Keratinocyte (primary cell): ENCODE results near the gene MACIR. TPM values are rescaled to one million over a fixed set of nuclear protein-coding genes. Genes with fewer than 3 reads are reported as not detected.

Experiments
- DNase-seq: peaks from one replicate; pipeline ENCODE4 v3.0.0-alpha.2; 2011; ENCODE audit warnings: low read depth, missing footprints, low spot score
- FAIRE-seq: peaks from 2 replicates; lab custom pipeline; 2011; peaks lifted over from hg19 to GRCh38; lab: Jason Lieb, UNC
- H2AFZ ChIP-seq: 2 replicates; pipeline ENCODE4 v1.6.0; 2012; ENCODE audit warnings: low read length, control low read depth, inconsistent platforms; ENCODE audit not compliant: control insufficient read depth
- H3K27ac ChIP-seq: 2 replicates; pipeline ENCODE4 v1.5.1; 2011; ENCODE audit warnings: low read length; ENCODE audit not compliant: control insufficient read depth, insufficient read depth
- H3K27me3 ChIP-seq: 3 replicates; pipeline ENCODE4 v1.6.0; 2011; ENCODE audit warnings: low read length; ENCODE audit not compliant: control insufficient read depth, insufficient read depth; ENCODE audit errors: extremely low read depth
- H3K36me3 ChIP-seq, 2 experiments: 2 replicates in 1 of 2; 3 replicates in 1 of 2; pipeline ENCODE4 v1.5.1; 2011; ENCODE audit warnings: low read length in 2 of 2, mild to moderate bottlenecking in 1 of 2; ENCODE audit not compliant: control insufficient read depth in 2 of 2, insufficient read depth in 2 of 2; ENCODE audit errors: extremely low read depth in 1 of 2
- H3K4me1 ChIP-seq: 3 replicates; pipeline ENCODE4 v1.5.1; 2011; ENCODE audit warnings: low read length; ENCODE audit not compliant: control insufficient read depth, insufficient read depth; ENCODE audit errors: extremely low read depth
- H3K4me2 ChIP-seq: 3 replicates; pipeline ENCODE4 v1.6.0; 2011; ENCODE audit warnings: low read depth, low read length; ENCODE audit not compliant: control insufficient read depth, insufficient read depth; ENCODE audit errors: extremely low read depth
- H3K4me3 ChIP-seq, 3 experiments: fragments of 200-600 bp in 1 of 3; sonication (generic) in 1 of 3; 2 replicates in 2 of 3; 3 replicates in 1 of 3; pipeline ENCODE4 v1.5.1; 2011 to 2016; ENCODE audit warnings: low read length in 3 of 3, mild to moderate bottlenecking in 3 of 3, control low read depth in 2 of 3, inconsistent platforms in 1 of 3, low read depth in 1 of 3, mixed read lengths in 1 of 3, mixed run types in 1 of 3, moderate library complexity in 1 of 3; ENCODE audit not compliant: control insufficient read depth in 2 of 3, insufficient read depth in 2 of 3; ENCODE audit errors: extremely low read depth in 1 of 3
- H3K79me2 ChIP-seq: 2 replicates; pipeline ENCODE4 v1.6.0; 2012; ENCODE audit warnings: low read length; ENCODE audit not compliant: control insufficient read depth, insufficient read depth
- H3K9ac ChIP-seq: 3 replicates; pipeline ENCODE4 v1.6.0; 2011; ENCODE audit warnings: low read length; ENCODE audit not compliant: control insufficient read depth, insufficient read depth; ENCODE audit errors: extremely low read depth
- H3K9me1 ChIP-seq: 3 replicates; pipeline ENCODE4 v1.6.0; 2011; ENCODE audit warnings: low read length; ENCODE audit not compliant: control insufficient read depth, insufficient read depth; ENCODE audit errors: extremely low read depth
- H3K9me3 ChIP-seq: 2 replicates; pipeline ENCODE4 v1.5.1; 2012; ENCODE audit warnings: low read depth, low read length; ENCODE audit not compliant: control insufficient read depth
- H4K20me1 ChIP-seq: 3 replicates; pipeline ENCODE4 v1.6.0; 2011; ENCODE audit warnings: low read length; ENCODE audit not compliant: control insufficient read depth, insufficient read depth; ENCODE audit errors: extremely low read depth
- CTCF ChIP-seq, 3 experiments: IDR thresholded peaks in 1 of 3; conservative IDR thresholded peaks in 1 of 3; optimal IDR thresholded peaks in 1 of 3; 2 replicates in 2 of 3; 3 replicates in 1 of 3; pipeline versions ENCODE3 to v1.5.1; 2011; ENCODE audit warnings: low read length in 3 of 3, mild to moderate bottlenecking in 3 of 3, moderate library complexity in 2 of 3, control low read depth in 1 of 3, inconsistent platforms in 1 of 3; ENCODE audit not compliant: insufficient read depth in 2 of 3; ENCODE audit errors: extremely low read depth in 1 of 3
- EZH2 ChIP-seq: IDR thresholded peaks from one replicate; pipeline ENCODE4 v1.6.1; 2012; ENCODE audit warnings: inconsistent platforms, mild to moderate bottlenecking, low read length, moderate library complexity
- dilution Hi-C: fragments of 300-500 bp; cut with MboI; formaldehyde crosslinking; loops from one replicate; pipeline ENCODE4 v1.7.0; 2020; ENCODE audit warnings: low sequenced_read_pairs; ENCODE audit not compliant: extremely low pct_ligation_motif_present
- polyA plus RNA-seq, 5 experiments: library from polyadenylated mRNA; depleted of rRNA in 3 of 5; stranded (reverse) in 3 of 5; stranded (forward) in 1 of 5; unstranded in 1 of 5; fragments of >200 nt; gene quantifications; 1 replicate in 1 of 5; 2 replicates in 3 of 5; 3 replicates in 1 of 5; pipeline versions ENCODE4 v1.2.1 to v1.2.3, GENCODE V29; 2011 to 2012; ENCODE audit warnings: missing spikeins in 2 of 5, low read depth in 1 of 5, low replicate concordance in 1 of 5

MACIR gene
- polyA plus RNA-seq, 1 donor (not counting 4 experiments of a cell fraction or from before 2014, with no cell fraction given) = 9.5 TPM

DNA sequence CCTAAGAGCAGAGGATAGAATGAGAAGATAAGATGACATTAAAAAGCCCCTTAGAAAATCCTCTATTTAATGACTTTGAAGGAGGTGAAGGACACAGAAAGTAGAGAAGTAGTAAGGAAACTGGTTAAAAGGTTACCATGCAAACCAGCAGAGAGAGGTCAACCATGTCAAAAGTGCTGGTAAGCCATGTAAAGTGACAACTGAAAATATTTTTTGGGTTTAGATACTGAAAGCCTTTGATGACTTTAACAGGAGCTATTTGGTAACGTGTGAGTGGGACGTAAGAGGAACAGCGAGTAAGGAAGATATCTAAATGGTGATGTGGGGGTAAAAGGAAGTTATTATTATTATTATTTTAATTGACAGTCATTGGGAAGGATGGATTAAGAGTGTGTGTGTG is 56.9 kb downstream of the MACIR start:
- Histone ChIP-seq H3K9me1 (no peaks in the 10 kb centered on the region), H3K36me3 (no peaks in the 10 kb centered on the region), H3K4me2 (no peak overlapping the region), H3K79me2 (no peaks in the 10 kb centered on the region), H3K9ac (no peak overlapping the region), H3K4me3 (no peak overlapping the region), H3K27me3 (no peaks in the 10 kb centered on the region), H3K4me1 (no peaks in the 10 kb centered on the region), H4K20me1 (no peaks in the 10 kb centered on the region), H2AFZ (no peak overlapping the region), H3K9me3 (no peaks in the 10 kb centered on the region), H3K27ac (no peak overlapping the region)
- TF ChIP-seq EZH2 (no peak), CTCF (optimal IDR thresholded peaks at IDR 0.05 in 1 of 3, IDR thresholded peaks at IDR 0.05 in 1 of 3, conservative IDR thresholded peaks at IDR 0.05 in 1 of 3; ENCODE audit: extremely low read depth in 1 of 3, insufficient read depth in 2 of 3, low read length in 3 of 3) (no peak)
- DNase-seq (no peak), FAIRE-seq (no peak)
- dilution Hi-C loops = no loop called here

GRCh38 chr5:103327451-103327850 is 68.9 kb downstream of the MACIR start:
- H3K9me3 ChIP-seq = no peaks in the 10 kb centered on the region

More at GRCh38 chr5:103327451-103327850, 68.9 kb downstream of the MACIR start:
- H3K27ac ChIP-seq = no peak overlapping the region
- FAIRE-seq = no peak
- H3K27me3 ChIP-seq = no peaks in the 10 kb centered on the region
- H4K20me1 ChIP-seq = no peaks in the 10 kb centered on the region
- no peaks in the 10 kb centered on the region for H3K79me2 ChIP-seq
- TF ChIP-seq CTCF (optimal IDR thresholded peaks at IDR 0.05 in 1 of 3, IDR thresholded peaks at IDR 0.05 in 1 of 3, conservative IDR thresholded peaks at IDR 0.05 in 1 of 3; ENCODE audit: extremely low read depth in 1 of 3, insufficient read depth in 2 of 3, low read length in 3 of 3) (no peak), EZH2 (no peak)
- H3K9me1 ChIP-seq = no peaks in the 10 kb centered on the region
- H3K4me1 ChIP-seq = no peaks in the 10 kb centered on the region
- no peak overlapping the region for H3K4me3 ChIP-seq
- dilution Hi-C loops = no loop called here
- no peak overlapping the region for H3K9ac ChIP-seq
- no peak overlapping the region for H2AFZ ChIP-seq
- H3K36me3 ChIP-seq = no peaks in the 10 kb centered on the region
- DNase-seq = no peak
- no peak overlapping the region for H3K4me2 ChIP-seq
